Erythroblast (primary cell): Measurements from ENCODE around the gene CUEDC2.

ENCODE experiments used
- GATA1 ChIP-seq: IDR thresholded peaks from 2 replicates; pipeline ENCODE4 v1.6.1; 2011; ENCODE audit warnings: low read depth, mild to moderate bottlenecking, control low read depth, low read length, moderate library complexity
- POLR2A ChIP-seq: IDR thresholded peaks from 2 replicates; pipeline ENCODE4 v1.6.1; 2011; ENCODE audit warnings: mild to moderate bottlenecking, low read length

GRCh38 chr10:102409604-102410428 is 22.6 kb downstream of the CUEDC2 start:
- TF ChIP-seq POLR2A (no peak), GATA1 (no peak)
